ENCODE results near the gene PID1.

DNA sequence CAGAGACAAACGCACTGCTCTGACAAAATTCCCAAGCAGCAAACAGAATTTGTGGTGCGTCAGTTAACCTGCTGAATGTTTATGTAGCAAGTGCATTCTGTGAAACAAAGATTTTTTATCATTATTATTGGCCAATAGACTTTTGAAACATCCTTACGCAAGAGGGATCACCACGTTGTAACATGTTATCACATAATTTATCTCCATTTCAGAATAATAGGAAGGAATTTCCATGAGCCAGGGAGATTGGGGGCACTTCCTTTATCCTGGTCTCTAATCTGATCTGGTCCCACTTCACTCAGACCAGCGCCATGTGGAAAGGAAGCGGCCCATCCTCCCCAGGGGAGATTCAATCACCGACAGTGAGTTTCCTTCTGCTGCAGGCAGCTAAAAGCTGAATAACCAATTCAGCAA, 166.1 kb downstream of the PID1 start:
- TF ChIP-seq, protein P1, sequence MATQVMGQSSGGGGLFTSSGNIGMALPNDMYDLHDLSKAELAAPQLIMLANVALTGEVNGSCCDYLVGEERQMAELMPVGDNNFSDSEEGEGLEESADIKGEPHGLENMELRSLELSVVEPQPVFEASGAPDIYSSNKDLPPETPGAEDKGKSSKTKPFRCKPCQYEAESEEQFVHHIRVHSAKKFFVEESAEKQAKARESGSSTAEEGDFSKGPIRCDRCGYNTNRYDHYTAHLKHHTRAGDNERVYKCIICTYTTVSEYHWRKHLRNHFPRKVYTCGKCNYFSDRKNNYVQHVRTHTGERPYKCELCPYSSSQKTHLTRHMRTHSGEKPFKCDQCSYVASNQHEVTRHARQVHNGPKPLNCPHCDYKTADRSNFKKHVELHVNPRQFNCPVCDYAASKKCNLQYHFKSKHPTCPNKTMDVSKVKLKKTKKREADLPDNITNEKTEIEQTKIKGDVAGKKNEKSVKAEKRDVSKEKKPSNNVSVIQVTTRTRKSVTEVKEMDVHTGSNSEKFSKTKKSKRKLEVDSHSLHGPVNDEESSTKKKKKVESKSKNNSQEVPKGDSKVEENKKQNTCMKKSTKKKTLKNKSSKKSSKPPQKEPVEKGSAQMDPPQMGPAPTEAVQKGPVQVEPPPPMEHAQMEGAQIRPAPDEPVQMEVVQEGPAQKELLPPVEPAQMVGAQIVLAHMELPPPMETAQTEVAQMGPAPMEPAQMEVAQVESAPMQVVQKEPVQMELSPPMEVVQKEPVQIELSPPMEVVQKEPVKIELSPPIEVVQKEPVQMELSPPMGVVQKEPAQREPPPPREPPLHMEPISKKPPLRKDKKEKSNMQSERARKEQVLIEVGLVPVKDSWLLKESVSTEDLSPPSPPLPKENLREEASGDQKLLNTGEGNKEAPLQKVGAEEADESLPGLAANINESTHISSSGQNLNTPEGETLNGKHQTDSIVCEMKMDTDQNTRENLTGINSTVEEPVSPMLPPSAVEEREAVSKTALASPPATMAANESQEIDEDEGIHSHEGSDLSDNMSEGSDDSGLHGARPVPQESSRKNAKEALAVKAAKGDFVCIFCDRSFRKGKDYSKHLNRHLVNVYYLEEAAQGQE (IDR thresholded peaks at IDR 0.05): peak; percentile 25
- TF ChIP-seq ZBTB33 (IDR thresholded peaks at IDR 0.05) (no peak), CTCF (IDR thresholded peaks at IDR 0.05; ENCODE audit: low read depth, low read length, missing input control) (no peak), RAD21 (IDR thresholded peaks at IDR 0.05) (peak in 1 of 2 donors; percentile 18), GABPA (IDR thresholded peaks at IDR 0.05 in 1 of 2, conservative IDR thresholded peaks at IDR 0.05 in 1 of 2) (no peak)
- TF ChIP-seq, protein P2, sequence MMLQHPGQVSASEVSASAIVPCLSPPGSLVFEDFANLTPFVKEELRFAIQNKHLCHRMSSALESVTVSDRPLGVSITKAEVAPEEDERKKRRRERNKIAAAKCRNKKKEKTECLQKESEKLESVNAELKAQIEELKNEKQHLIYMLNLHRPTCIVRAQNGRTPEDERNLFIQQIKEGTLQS (IDR thresholded peaks at IDR 0.05): no peak
- TF ChIP-seq, protein P3, sequence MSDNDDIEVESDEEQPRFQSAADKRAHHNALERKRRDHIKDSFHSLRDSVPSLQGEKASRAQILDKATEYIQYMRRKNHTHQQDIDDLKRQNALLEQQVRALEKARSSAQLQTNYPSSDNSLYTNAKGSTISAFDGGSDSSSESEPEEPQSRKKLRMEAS (IDR thresholded peaks at IDR 0.05): no peak
